GM12878 (cell line): ENCODE data around the gene INSRR. TPM values are rescaled to one million over a fixed set of nuclear protein-coding genes. Genes with fewer than 3 reads are reported as not detected.

Source experiments
- ATAC-seq: fragments of 200-7000 bp; cut with Tn5 transposase; 3 replicates; pipeline ENCODE4 v1.9.1; 2020; ENCODE audit warnings: mild to moderate bottlenecking, moderate library complexity
- BruUV-seq: library from RNA; stranded (reverse); fragments of 400-500 nt; replicated peaks from 2 replicates; lab custom pipeline; 2021; lab: Mats Ljungman, UMichigan
- CTCF ChIA-PET: fragments of 300-600 bp; sonication (Branson Sonifier 250); formaldehyde crosslinking; extraction: SDS; loops from one replicate; lab custom pipeline; 2021; ENCODE audit warnings: inconsistent platforms; lab: Yijun Ruan, JAX
- POLR2A ChIA-PET: fragments of 350-600 bp; formaldehyde crosslinking; extraction: SDS; loops from one replicate; lab custom pipeline; 2021; ENCODE audit warnings: inconsistent platforms; lab: Charles Lee
- RAD21 ChIA-PET: fragments of 300-600 bp; sonication (Branson Sonifier 250); formaldehyde crosslinking; loops from one replicate; lab custom pipeline; 2023; ENCODE audit warnings: antibody characterized with exemption; ENCODE audit not compliant: unreplicated experiment; lab: Charles Lee
- SMC1A ChIA-PET: fragments of 300-600 bp; sonication (Branson Sonifier 250); formaldehyde crosslinking; loops from one replicate; lab custom pipeline; 2023; ENCODE audit not compliant: unreplicated experiment, uncharacterized antibody; lab: Charles Lee
- DNase-seq: peaks from one replicate; pipeline ENCODE4 v3.0.0-alpha.2; 2011; ENCODE audit warnings: low read depth, low spot score
- FAIRE-seq: peaks from 3 replicates; lab custom pipeline; 2011; peaks lifted over from hg19 to GRCh38; lab: Jason Lieb, UNC
- H2AFZ ChIP-seq: 2 replicates; pipeline ENCODE4 v1.6.0; 2011; ENCODE audit warnings: low read depth, low read length, control low read depth; ENCODE audit not compliant: control insufficient read depth
- H3K27ac ChIP-seq: 2 replicates; pipeline ENCODE4 v1.5.1; 2011; ENCODE audit warnings: control low read depth; ENCODE audit not compliant: control insufficient read depth, insufficient read depth
- H3K27me3 ChIP-seq, 2 experiments: replicated peaks in 1 of 2; 2 replicates each; pipeline versions ENCODE4 v1.6.0 to v1.6.1; 2011; ENCODE audit warnings: low read length in 1 of 2; ENCODE audit not compliant: control insufficient read depth in 2 of 2, insufficient read depth in 2 of 2
- H3K36me3 ChIP-seq, 2 experiments: 2 replicates each; pipeline ENCODE4 v1.5.1; 2011; ENCODE audit warnings: low read length in 1 of 2; ENCODE audit not compliant: control insufficient read depth in 2 of 2, insufficient read depth in 2 of 2
- H3K4me1 ChIP-seq: 2 replicates; pipeline ENCODE4 v1.6.1; 2011; ENCODE audit warnings: mild to moderate bottlenecking, low read length, moderate library complexity, mixed read lengths; ENCODE audit not compliant: control insufficient read depth, insufficient read depth
- H3K4me2 ChIP-seq: 2 replicates; pipeline ENCODE4 v1.6.0; 2011; ENCODE audit warnings: control low read depth; ENCODE audit not compliant: control insufficient read depth, insufficient read depth
- H3K4me3 ChIP-seq: fragments of 200-600 bp; sonication (generic); 2 replicates; pipeline ENCODE4 v1.5.1; 2016
- H3K79me2 ChIP-seq: 2 replicates; pipeline ENCODE4 v1.6.0; 2011; ENCODE audit warnings: low read length; ENCODE audit not compliant: control insufficient read depth, insufficient read depth
- H3K9ac ChIP-seq: 2 replicates; pipeline ENCODE4 v1.8.0; 2011; ENCODE audit warnings: low read length, control low read depth, mixed read lengths; ENCODE audit not compliant: control insufficient read depth, insufficient read depth
- H3K9me3 ChIP-seq: replicated peaks from 3 replicates; pipeline ENCODE4 v1.5.1; 2011; ENCODE audit warnings: mild to moderate bottlenecking, low read length; ENCODE audit not compliant: control insufficient read depth, insufficient read depth
- H4K20me1 ChIP-seq: 2 replicates; pipeline ENCODE4 v1.6.0; 2011; ENCODE audit not compliant: control insufficient read depth, insufficient read depth
- CEBPB ChIP-seq, 2 experiments: fragments of 150-350 bp in 1 of 2; IDR thresholded peaks; 2 replicates each; pipeline ENCODE4 v1.6.1; 2012 to 2014; ENCODE audit warnings: low read depth in 2 of 2, low read length in 2 of 2, borderline replicate concordance in 1 of 2, inconsistent platforms in 1 of 2
- CREB1 ChIP-seq: IDR thresholded peaks from 2 replicates; pipeline ENCODE4 v1.6.1; 2012; ENCODE audit warnings: low read depth, mild to moderate bottlenecking, inconsistent platforms
- EGR1 ChIP-seq, 2 experiments: IDR thresholded peaks; 1 replicate in 1 of 2; 2 replicates in 1 of 2; pipeline ENCODE4 v1.6.1; 2011 to 2012; ENCODE audit warnings: low read depth in 2 of 2, low read length in 2 of 2, borderline replicate concordance in 1 of 2, mild to moderate bottlenecking in 1 of 2, moderate library complexity in 1 of 2
- IRF5 ChIP-seq: fragments of 450-650 bp; IDR thresholded peaks from 2 replicates; pipeline ENCODE4 v1.6.1; 2017; ENCODE audit warnings: borderline replicate concordance
- MXI1 ChIP-seq: fragments of 150-350 bp; IDR thresholded peaks from 2 replicates; pipeline ENCODE4 v1.6.1; 2011; ENCODE audit warnings: low read depth, mild to moderate bottlenecking, inconsistent platforms, low read length, improper control_type of control experiment
- RAD21 ChIP-seq: IDR thresholded peaks from 2 replicates; pipeline ENCODE4 v1.6.1; 2011; ENCODE audit warnings: mild to moderate bottlenecking, low read depth, low read length, moderate library complexity; ENCODE audit not compliant: insufficient read depth
- RUNX3 ChIP-seq: IDR thresholded peaks from 2 replicates; pipeline ENCODE4 v1.6.1; 2012; ENCODE audit warnings: low read length, inconsistent platforms
- SMC3 ChIP-seq: IDR thresholded peaks from 2 replicates; pipeline ENCODE4 v1.6.1; 2011; ENCODE audit warnings: low read length, improper control_type of control experiment, borderline replicate concordance
- SRF ChIP-seq, 2 experiments: IDR thresholded peaks; 2 replicates each; pipeline ENCODE4 v1.6.1; 2011; ENCODE audit warnings: low read depth in 2 of 2, low read length in 2 of 2, mild to moderate bottlenecking in 1 of 2, moderate library complexity in 1 of 2
- ZNF217 ChIP-seq: fragments of 450-650 bp; IDR thresholded peaks from 2 replicates; pipeline ENCODE4 v1.6.1; 2017; ENCODE audit warnings: antibody characterized with exemption, mild to moderate bottlenecking
- WGBS: methylation state at CpG from one replicate; pipeline ENCODE4 v1.1.6; 2016; ENCODE audit warnings: low lambda C conversion rate; ENCODE audit not compliant: insufficient replicate concordance, insufficient coverage; ENCODE audit errors: missing lambda C conversion rate; 5-methylcytosine and 5-hydroxymethylcytosine counted together
- in situ Hi-C: fragments of 300-500 bp; cut with MboI; formaldehyde crosslinking; loops from 9 replicates; pipeline ENCODE4 v1.14.3; 2018; ENCODE audit warnings: mixed read lengths
- intact Hi-C: fragments of 100-400 bp; cut with micrococcal nuclease; formaldehyde crosslinking; loops from one replicate; pipeline ENCODE4 v1.14.2; 2022; ENCODE audit not compliant: unreplicated experiment
- polyA plus RNA-seq, 11 experiments: library from polyadenylated mRNA; depleted of rRNA in 4 of 11; unstranded in 6 of 11; stranded (reverse) in 5 of 11; fragments of >200 nt; fragmentation: Nextera tagmentation in 4 of 11; fragmentation: Illumina TruSeq in 1 of 11; extraction: Ambion mirVana in 4 of 11; extraction: Trizol in 1 of 11; gene quantifications; 1 replicate in 1 of 11; 2 replicates in 10 of 11; pipeline versions ENCODE4 v1.2.1 to v1.2.3, GENCODE V29; 2011 to 2016; ENCODE audit warnings: inconsistent platforms in 2 of 11, missing spikeins in 2 of 11, low read depth in 1 of 11
- total RNA-seq, 4 experiments: library from RNA; depleted of rRNA in 3 of 4; stranded (reverse); fragments of >200 nt in 3 of 4; fragmentation: Illumina TruSeq in 1 of 4; extraction: Trizol in 1 of 4; gene quantifications; 2 replicates each; pipeline versions ENCODE4 v1.2.1 to v1.2.3, GENCODE V29; 2013 to 2021
- TF ChIP-seq, protein P1 (sequence below): fragments of 450-650 bp; IDR thresholded peaks from 2 replicates; pipeline ENCODE4 v1.6.1; 2016; ENCODE audit warnings: mild to moderate bottlenecking
- TF ChIP-seq, protein P2 (sequence below), 3 experiments: IDR thresholded peaks in 2 of 3; conservative IDR thresholded peaks in 1 of 3; 2 replicates each; pipeline ENCODE4 v1.5.1; 2011; ENCODE audit warnings: low read depth in 3 of 3, low read length in 3 of 3, mild to moderate bottlenecking in 3 of 3, control low read depth in 2 of 3, moderate library complexity in 2 of 3, inconsistent platforms in 1 of 3, mixed read lengths in 1 of 3; ENCODE audit not compliant: control insufficient read depth in 2 of 3, insufficient read depth in 1 of 3; ENCODE audit errors: extremely low read depth in 1 of 3

Gene INSRR
- total and polyA plus RNA-seq, 10 of the 15 experiments (the other 5 are each of a cell fraction or from before 2014, with no cell fraction given) = 0.01 TPM; not detected in 9

- peak; percentile 74 for FAIRE-seq
- 18% methylated on average over 7 of the region's 7 CpGs for WGBS
These were observed 19.9 kb downstream of the INSRR start for GRCh38 chr1:156838972-156839371.

More at GRCh38 chr1:156838972-156839371, 19.9 kb downstream of the INSRR start:
- intact Hi-C loops (loop anchor here (1.0 to 5.0 kb wide), 3 partner anchors 21 to 52 kb away; partner anchors contain the start of gene NTRK1), in situ Hi-C loops (no loop called here)
- Histone ChIP-seq H3K4me3 (no peak overlapping the region), H3K4me1 (peaks cover 24% of the 10 kb centered on the region), H3K4me2 (no peak overlapping the region), H3K79me2 (no peaks in the 10 kb centered on the region), H3K9me3 (no peaks in the 10 kb centered on the region), H3K9ac (no peak overlapping the region), H3K36me3 (no peaks in the 10 kb centered on the region), H3K27me3 (no peaks in the 10 kb centered on the region; a peak in 1 of 4 replicates)
- peak; percentile 57 for ATAC-seq
- ChIA-PET RAD21 (interaction anchor here (0.6 to 6.1 kb wide), 13 partner anchors 10 to 267 kb away, joined by 3 to 113 read pairs (median 6); partner anchors contain the start of genes INSRR, ISG20L2, METTL25B and NTRK1), SMC1A (interaction anchor here (0.7 to 6.8 kb wide), 14 partner anchors 17 to 148 kb away, joined by 3 to 123 read pairs (median 6); partner anchors contain the start of genes INSRR, ISG20L2, METTL25B and NTRK1)
- no peak for DNase-seq
- BruUV-seq = no TSS peak
- TF ChIP-seq MXI1 (no peak), ZNF217 (no peak), SRF (IDR thresholded peaks at IDR 0.05; ENCODE audit: low read depth in 2 of 2, low read length in 2 of 2) (no peak), SMC3 (peak; percentile 58; the same call in 1 of the 2 replicates), IRF5 (no peak), RUNX3 (peak; percentile 84), RAD21 (peak; percentile 86), EGR1 (IDR thresholded peaks at IDR 0.05; ENCODE audit: borderline replicate concordance in 1 of 2, low read depth in 2 of 2, low read length in 2 of 2) (no peak), CREB1 (no peak), CEBPB (IDR thresholded peaks at IDR 0.05; ENCODE audit: borderline replicate concordance in 1 of 2, low read depth in 2 of 2, low read length in 2 of 2) (no peak)
- TF ChIP-seq, protein P1, sequence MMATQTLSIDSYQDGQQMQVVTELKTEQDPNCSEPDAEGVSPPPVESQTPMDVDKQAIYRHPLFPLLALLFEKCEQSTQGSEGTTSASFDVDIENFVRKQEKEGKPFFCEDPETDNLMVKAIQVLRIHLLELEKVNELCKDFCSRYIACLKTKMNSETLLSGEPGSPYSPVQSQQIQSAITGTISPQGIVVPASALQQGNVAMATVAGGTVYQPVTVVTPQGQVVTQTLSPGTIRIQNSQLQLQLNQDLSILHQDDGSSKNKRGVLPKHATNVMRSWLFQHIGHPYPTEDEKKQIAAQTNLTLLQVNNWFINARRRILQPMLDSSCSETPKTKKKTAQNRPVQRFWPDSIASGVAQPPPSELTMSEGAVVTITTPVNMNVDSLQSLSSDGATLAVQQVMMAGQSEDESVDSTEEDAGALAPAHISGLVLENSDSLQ = no peak
- TF ChIP-seq, protein P2, sequence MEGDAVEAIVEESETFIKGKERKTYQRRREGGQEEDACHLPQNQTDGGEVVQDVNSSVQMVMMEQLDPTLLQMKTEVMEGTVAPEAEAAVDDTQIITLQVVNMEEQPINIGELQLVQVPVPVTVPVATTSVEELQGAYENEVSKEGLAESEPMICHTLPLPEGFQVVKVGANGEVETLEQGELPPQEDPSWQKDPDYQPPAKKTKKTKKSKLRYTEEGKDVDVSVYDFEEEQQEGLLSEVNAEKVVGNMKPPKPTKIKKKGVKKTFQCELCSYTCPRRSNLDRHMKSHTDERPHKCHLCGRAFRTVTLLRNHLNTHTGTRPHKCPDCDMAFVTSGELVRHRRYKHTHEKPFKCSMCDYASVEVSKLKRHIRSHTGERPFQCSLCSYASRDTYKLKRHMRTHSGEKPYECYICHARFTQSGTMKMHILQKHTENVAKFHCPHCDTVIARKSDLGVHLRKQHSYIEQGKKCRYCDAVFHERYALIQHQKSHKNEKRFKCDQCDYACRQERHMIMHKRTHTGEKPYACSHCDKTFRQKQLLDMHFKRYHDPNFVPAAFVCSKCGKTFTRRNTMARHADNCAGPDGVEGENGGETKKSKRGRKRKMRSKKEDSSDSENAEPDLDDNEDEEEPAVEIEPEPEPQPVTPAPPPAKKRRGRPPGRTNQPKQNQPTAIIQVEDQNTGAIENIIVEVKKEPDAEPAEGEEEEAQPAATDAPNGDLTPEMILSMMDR (IDR thresholded peaks at IDR 0.05 in 2 of 3, conservative IDR thresholded peaks at IDR 0.05 in 1 of 3; ENCODE audit: control insufficient read depth in 2 of 3, extremely low read depth in 1 of 3, insufficient read depth in 1 of 3, low read depth in 3 of 3, low read length in 3 of 3) = peak; percentile 80 to 94 (median 91)
- TF ChIP-seq, all 136 proteins: peak for 4
- CTCF ChIA-PET = interaction anchor here (0.8 to 6.9 kb wide), 36 partner anchors 8 to 251 kb away, joined by 3 to 248 read pairs (median 7); partner anchors contain the start of genes INSRR, ISG20L2, METTL25B and MRPL24
- H3K27ac ChIP-seq = no peak overlapping the region
- 0 out of 2 replicates have a peak, but pooled peaks cover 2% of the 10 kb centered on the region for H4K20me1 ChIP-seq
- POLR2A ChIA-PET = interaction anchor here (0.6 to 2.8 kb wide), 4 partner anchors 21 to 111 kb away, joined by 3 to 9 read pairs (median 6); partner anchors contain the start of genes ISG20L2, METTL25B and NTRK1
- H2AFZ ChIP-seq = no peak overlapping the region
